ENCODE measurements around the gene FGF22. TPM values are rescaled to one million over a fixed set of nuclear protein-coding genes. Genes with fewer than 3 reads are reported as not detected.

FGF22 gene
- total RNA-seq, 1 experiment from 2014 or later = not detected

DNA sequence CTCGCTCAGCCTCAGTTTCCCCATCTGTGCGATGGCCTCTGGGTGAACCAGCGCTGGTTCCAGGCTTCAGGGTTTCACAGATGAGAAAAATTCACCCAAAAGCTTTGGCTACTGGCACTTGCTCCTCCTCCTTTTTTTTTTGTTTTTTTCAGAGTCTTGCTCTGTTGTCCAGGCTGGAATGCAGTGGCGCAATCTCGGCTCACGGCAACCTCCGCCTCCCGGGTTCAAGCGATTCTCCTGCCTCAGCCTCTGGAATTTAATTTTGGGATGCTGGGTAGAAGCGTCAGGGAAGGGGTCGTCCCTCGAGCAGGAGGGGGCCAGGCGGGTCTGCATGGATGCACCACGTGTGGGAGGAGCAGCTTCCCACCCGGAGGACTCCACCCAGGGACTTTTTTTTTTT lies 48.5 kb downstream of the FGF22 start:
- Mint-ChIP-seq H3K27me3 (ENCODE audit: insufficient read depth, unreplicated experiment) (no peaks in the 10 kb centered on the region), H3K4me1 (ENCODE audit: insufficient read depth, unreplicated experiment) (peaks cover 7% of the 10 kb centered on the region), H3K4me3 (ENCODE audit: unreplicated experiment) (no peak overlapping the region), H3K9me3 (ENCODE audit: unreplicated experiment) (no peaks in the 10 kb centered on the region), H3K27ac (ENCODE audit: low read depth, unreplicated experiment) (no peak overlapping the region), H3K36me3 (ENCODE audit: insufficient read depth, unreplicated experiment) (peaks cover 34% of the 10 kb centered on the region)
- DNase-seq (ENCODE audit: unreplicated experiment) = no peak
- ChIA-PET CTCF (interaction anchor here (0.7 to 0.8 kb wide), 2 partner anchors 46 to 104 kb away, joined by 3 read pairs; no protein-coding TSS in a partner anchor), POLR2A (interaction anchor here (1.4 kb wide), 1 partner anchor 12 kb away, joined by 3 read pairs; the partner anchor contains the start of gene FSTL3)
- no TSS peak for BruUV-seq (replicated peaks)
- TF ChIP-seq, protein P1, sequence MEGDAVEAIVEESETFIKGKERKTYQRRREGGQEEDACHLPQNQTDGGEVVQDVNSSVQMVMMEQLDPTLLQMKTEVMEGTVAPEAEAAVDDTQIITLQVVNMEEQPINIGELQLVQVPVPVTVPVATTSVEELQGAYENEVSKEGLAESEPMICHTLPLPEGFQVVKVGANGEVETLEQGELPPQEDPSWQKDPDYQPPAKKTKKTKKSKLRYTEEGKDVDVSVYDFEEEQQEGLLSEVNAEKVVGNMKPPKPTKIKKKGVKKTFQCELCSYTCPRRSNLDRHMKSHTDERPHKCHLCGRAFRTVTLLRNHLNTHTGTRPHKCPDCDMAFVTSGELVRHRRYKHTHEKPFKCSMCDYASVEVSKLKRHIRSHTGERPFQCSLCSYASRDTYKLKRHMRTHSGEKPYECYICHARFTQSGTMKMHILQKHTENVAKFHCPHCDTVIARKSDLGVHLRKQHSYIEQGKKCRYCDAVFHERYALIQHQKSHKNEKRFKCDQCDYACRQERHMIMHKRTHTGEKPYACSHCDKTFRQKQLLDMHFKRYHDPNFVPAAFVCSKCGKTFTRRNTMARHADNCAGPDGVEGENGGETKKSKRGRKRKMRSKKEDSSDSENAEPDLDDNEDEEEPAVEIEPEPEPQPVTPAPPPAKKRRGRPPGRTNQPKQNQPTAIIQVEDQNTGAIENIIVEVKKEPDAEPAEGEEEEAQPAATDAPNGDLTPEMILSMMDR (IDR thresholded peaks at IDR 0.05; ENCODE audit: unreplicated experiment) = no peak
- intact Hi-C loops (cut with micrococcal nuclease) = no loop called here

DNA sequence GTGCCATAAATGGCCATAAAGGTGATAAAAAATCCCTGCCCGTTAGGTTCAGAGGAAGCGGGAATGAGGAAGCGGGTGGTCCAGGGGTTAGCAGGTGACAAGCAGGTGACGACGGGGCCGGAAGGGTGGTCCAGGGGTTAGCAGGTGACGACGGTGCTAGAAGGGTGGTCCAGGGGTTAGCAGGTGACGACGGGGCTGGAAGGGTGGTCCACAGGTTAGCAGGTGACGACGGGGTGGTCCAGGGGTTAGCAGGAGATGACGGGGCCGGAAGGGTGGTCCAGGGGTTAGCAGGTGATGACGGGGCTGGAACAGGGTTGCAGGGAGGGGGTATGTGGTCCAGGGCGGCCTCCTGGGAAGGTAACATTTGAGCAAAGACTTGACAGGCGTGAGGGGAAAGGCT lies 49.3 kb downstream of the FGF22 start:
- peaks cover 7% of the 10 kb centered on the region for H3K4me1 Mint-ChIP-seq (ENCODE audit: insufficient read depth, unreplicated experiment)
- TF ChIP-seq, protein P1 (IDR thresholded peaks at IDR 0.05; ENCODE audit: unreplicated experiment) = no peak
- ChIA-PET POLR2A (interaction anchor here (1.4 kb wide), 1 partner anchor 12 kb away, joined by 3 read pairs; the partner anchor contains the start of gene FSTL3), CTCF (interaction anchor here (0.8 kb wide), 1 partner anchor 45 kb away, joined by 3 read pairs; no protein-coding TSS in a partner anchor)
- DNase-seq (ENCODE audit: unreplicated experiment) = no peak
- intact Hi-C loops (cut with micrococcal nuclease) = no loop called here
- BruUV-seq (replicated peaks) = no TSS peak
- peaks cover 26% of the 10 kb centered on the region for H3K36me3 Mint-ChIP-seq (ENCODE audit: insufficient read depth, unreplicated experiment)
- no peaks in the 10 kb centered on the region for H3K9me3 Mint-ChIP-seq (ENCODE audit: unreplicated experiment)
- no peak overlapping the region for H3K27ac Mint-ChIP-seq (ENCODE audit: low read depth, unreplicated experiment)
- H3K27me3 Mint-ChIP-seq (ENCODE audit: insufficient read depth, unreplicated experiment) = no peaks in the 10 kb centered on the region
- no peak overlapping the region for H3K4me3 Mint-ChIP-seq (ENCODE audit: unreplicated experiment)

DNA sequence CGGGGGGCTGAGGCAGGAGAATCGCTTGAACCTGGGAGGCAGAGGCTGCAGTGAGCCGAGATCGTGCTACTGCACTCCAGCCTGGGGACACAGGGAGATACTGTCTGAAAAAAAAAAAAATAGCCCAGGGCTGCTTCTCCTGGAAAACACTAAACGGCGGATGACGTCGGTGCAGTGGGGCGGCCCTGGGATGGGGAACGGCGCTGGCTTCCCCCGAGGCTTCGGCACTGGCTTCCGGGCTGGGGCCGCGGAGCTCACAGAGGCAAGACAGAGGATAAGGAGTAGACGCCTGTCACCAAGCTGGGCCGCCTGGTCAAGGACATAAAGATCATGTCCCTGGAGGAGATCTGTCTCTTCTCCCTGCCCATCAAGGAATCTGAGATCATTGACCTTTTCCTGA lies 50.5 kb downstream of the FGF22 start:
- Mint-ChIP-seq H3K27ac (ENCODE audit: low read depth, unreplicated experiment) (no peak overlapping the region), H3K36me3 (ENCODE audit: insufficient read depth, unreplicated experiment) (peaks cover 15% of the 10 kb centered on the region), H3K4me3 (ENCODE audit: unreplicated experiment) (no peak overlapping the region), H3K27me3 (ENCODE audit: insufficient read depth, unreplicated experiment) (no peaks in the 10 kb centered on the region), H3K4me1 (ENCODE audit: insufficient read depth, unreplicated experiment) (peaks cover 7% of the 10 kb centered on the region), H3K9me3 (ENCODE audit: unreplicated experiment) (no peaks in the 10 kb centered on the region)
- intact Hi-C loops (cut with micrococcal nuclease) = no loop called here
- ChIA-PET POLR2A (no interaction called here), CTCF (no interaction called here)
- no TSS peak for BruUV-seq (replicated peaks)
- no peak for DNase-seq (ENCODE audit: unreplicated experiment)
- TF ChIP-seq, protein P1 (IDR thresholded peaks at IDR 0.05; ENCODE audit: unreplicated experiment) = no peak

Other genes starting within 250 kb of the FGF22 start
- 0.49 and 0.88 TPM in 2 replicates for gene C2CD4C, start 230.7 kb upstream of the FGF22 start, total RNA-seq (2022)
- 0.77 and 2.8 TPM in 2 replicates for gene SHC2, start 178.8 kb upstream of the FGF22 start, total RNA-seq (2022)
- gene MADCAM1, start 143.4 kb upstream of the FGF22 start, total RNA-seq (2022) = 0.25 and 0.47 TPM in 2 replicates
- gene TPGS1, start 132.4 kb upstream of the FGF22 start, total RNA-seq (2022) = 11.9 and 12.6 TPM in 2 replicates
- gene CDC34, start 108.1 kb upstream of the FGF22 start, total RNA-seq (2022) = 49.7 and 61.3 TPM in 2 replicates
- gene GZMM, start 95.8 kb upstream of the FGF22 start, total RNA-seq (2022) = not detected in 2 replicates
- 550 and 557 TPM in 2 replicates for gene BSG, start 67.3 kb upstream of the FGF22 start, total RNA-seq (2022)
- 0.68 and 1.2 TPM in 2 replicates for gene HCN2, start 50.0 kb upstream of the FGF22 start, total RNA-seq (2022)
- 36.9 and 40.9 TPM in 2 replicates for gene POLRMT, start 6.3 kb upstream of the FGF22 start, total RNA-seq (2022)
- gene RNF126, start 23.3 kb downstream of the FGF22 start, total RNA-seq (2022) = 53.9 and 68.0 TPM in 2 replicates
- gene FSTL3, start 36.5 kb downstream of the FGF22 start, total RNA-seq (2022) = 172 and 183 TPM in 2 replicates
- gene PRSS57, start 55.6 kb downstream of the FGF22 start, total RNA-seq (2022) = not detected in 2 replicates
- 0.44 TPM in 1 of 2 replicates, not detected in the other for gene PALM, start 69.1 kb downstream of the FGF22 start, total RNA-seq (2022)
- 33.7 and 35.0 TPM in 2 replicates for gene MISP, start 111.2 kb downstream of the FGF22 start, total RNA-seq (2022)
- gene PTBP1, start 157.6 kb downstream of the FGF22 start, total RNA-seq (2022) = 348 and 431 TPM in 2 replicates
- gene PLPPR3, start 182.1 kb downstream of the FGF22 start, total RNA-seq (2022) = not detected in 2 replicates
- gene AZU1, start 188.0 kb downstream of the FGF22 start, total RNA-seq (2022) = not detected in 2 replicates
- not detected in 2 replicates for gene PRTN3, start 201.1 kb downstream of the FGF22 start, total RNA-seq (2022)
- gene ELANE, start 212.4 kb downstream of the FGF22 start, total RNA-seq (2022) = not detected in 2 replicates
- gene CFD, start 219.8 kb downstream of the FGF22 start, total RNA-seq (2022) = 0.88 and 1.1 TPM in 2 replicates

All from MCF 10A (cell line).